ENCODE results near the gene MBTPS2. TPM values are rescaled to one million over a fixed set of nuclear protein-coding genes. Genes with fewer than 3 reads are reported as not detected.

The MBTPS2 gene
- total RNA-seq, 5 donors from 2014 or later (not counting 1 experiment from before 2014, with no cell fraction given) = 4.8 to 8.0 (median 6.0) TPM

GRCh38 chrX:21905313-21905712, 65.9 kb downstream of the MBTPS2 start:
- ATAC-seq (replicated peaks in 1 of 4) = no peak
- no peaks in the 10 kb centered on the region for H3K4me1 Mint-ChIP-seq
- H3K27me3 Mint-ChIP-seq = peaks cover 0 to 5% of the 10 kb centered on the region in 2 donors
- H3K9me3 Mint-ChIP-seq = no peaks in the 10 kb centered on the region
- H3K27ac Mint-ChIP-seq = no peak overlapping the region
- Histone ChIP-seq H3K4me1 (ENCODE audit: control insufficient read depth in 1 of 2, extremely low read depth in 1 of 2, insufficient read depth in 2 of 2, low read length in 2 of 2) (no peaks in the 10 kb centered on the region), H3K4me3 (ENCODE audit: control insufficient read depth in 1 of 2, extremely low read depth in 1 of 2, low read length in 1 of 2) (no peak overlapping the region), H3K27ac (ENCODE audit: low read length) (no peak overlapping the region), H3K27me3 (replicated peaks in 1 of 2; ENCODE audit: control insufficient read depth in 2 of 2, extremely low read depth in 1 of 2, insufficient read depth in 2 of 2, low read length in 1 of 2) (no peaks in the 10 kb centered on the region), H3K36me3 (ENCODE audit: control insufficient read depth in 2 of 2, extremely low read depth in 1 of 2, insufficient read depth in 1 of 2, low read length in 1 of 2) (no peaks in the 10 kb centered on the region), H3K9me3 (no peaks in the 10 kb centered on the region)
- no CpG with 5 or more reads among the region's 2 CpGs for WGBS (ENCODE audit: insufficient coverage)
- ChIA-PET POLR2A (interaction anchor here in 1 of 2 donors (0.6 kb wide), 1 partner anchor 48 kb away, joined by 6 read pairs; no protein-coding TSS in a partner anchor), CTCF (no interaction called here)
- H3K36me3 Mint-ChIP-seq = peaks cover 7% of the 10 kb centered on the region
- H3K4me3 Mint-ChIP-seq = no peak overlapping the region
- DNase-seq = no peak

DNA sequence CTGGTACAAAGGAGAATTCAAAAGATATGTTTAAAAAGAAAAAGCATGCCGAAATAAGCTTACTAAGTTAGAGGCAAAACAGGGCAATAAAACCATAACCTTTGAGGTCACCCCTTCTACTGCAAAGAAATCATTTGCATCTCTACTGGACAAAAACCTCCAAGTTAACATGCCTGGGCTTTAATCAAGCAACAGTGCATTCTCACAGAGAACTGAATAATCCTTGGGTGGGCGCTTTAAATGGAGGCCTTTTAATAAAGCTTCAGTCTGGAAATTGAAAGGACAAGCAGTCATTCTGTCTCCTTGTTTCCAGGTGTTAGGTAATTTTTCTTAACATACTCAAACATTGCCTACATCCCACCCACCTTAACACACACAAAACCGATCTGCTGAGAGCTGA, 66.5 kb downstream of the MBTPS2 start:
- Histone ChIP-seq H3K4me3 (ENCODE audit: control insufficient read depth in 1 of 2, extremely low read depth in 1 of 2, low read length in 1 of 2) (no peak overlapping the region), H3K9me3 (no peaks in the 10 kb centered on the region), H3K27ac (ENCODE audit: low read length) (no peak overlapping the region), H3K36me3 (ENCODE audit: control insufficient read depth in 2 of 2, extremely low read depth in 1 of 2, insufficient read depth in 1 of 2, low read length in 1 of 2) (no peaks in the 10 kb centered on the region), H3K4me1 (ENCODE audit: control insufficient read depth in 1 of 2, extremely low read depth in 1 of 2, insufficient read depth in 2 of 2, low read length in 2 of 2) (no peaks in the 10 kb centered on the region), H3K27me3 (replicated peaks in 1 of 2; ENCODE audit: control insufficient read depth in 2 of 2, extremely low read depth in 1 of 2, insufficient read depth in 2 of 2, low read length in 1 of 2) (no peaks in the 10 kb centered on the region)
- Mint-ChIP-seq H3K4me3 (no peak overlapping the region), H3K4me1 (no peaks in the 10 kb centered on the region), H3K27me3 (peaks cover 0 to 4% of the 10 kb centered on the region in 2 donors), H3K36me3 (peaks cover 7% of the 10 kb centered on the region), H3K27ac (no peak overlapping the region), H3K9me3 (no peaks in the 10 kb centered on the region)
- no peak for DNase-seq
- no CpG with 5 or more reads among the region's 3 CpGs for WGBS (ENCODE audit: insufficient coverage)
- CTCF ChIA-PET = no interaction called here
- POLR2A ChIA-PET = no interaction called here
- no peak for ATAC-seq (replicated peaks in 1 of 4)

DNA sequence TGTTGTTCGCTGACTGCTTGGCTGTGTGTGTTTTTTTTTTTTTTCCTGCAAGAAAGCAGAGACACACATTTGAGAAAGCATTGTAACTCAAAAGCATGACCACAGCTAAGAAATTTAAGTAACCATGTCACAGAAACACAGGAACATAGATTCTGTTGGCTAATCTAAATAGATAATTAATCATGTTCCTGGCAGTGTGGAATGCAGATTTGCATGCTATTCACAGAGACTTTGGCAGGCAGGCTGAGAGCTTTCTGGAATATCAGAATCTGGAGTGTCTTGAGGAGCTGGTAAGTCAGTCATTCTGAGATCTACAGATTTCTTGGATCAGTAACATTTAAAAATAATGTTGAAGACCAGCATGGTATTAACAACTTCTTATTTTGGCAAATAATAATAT, 67.8 kb downstream of the MBTPS2 start:
- Mint-ChIP-seq H3K4me1 (no peaks in the 10 kb centered on the region), H3K36me3 (peaks cover 11% of the 10 kb centered on the region), H3K4me3 (no peak overlapping the region), H3K9me3 (no peaks in the 10 kb centered on the region), H3K27me3 (peaks cover 0 to 4% of the 10 kb centered on the region in 2 donors), H3K27ac (no peak overlapping the region)
- Histone ChIP-seq H3K4me3 (ENCODE audit: control insufficient read depth in 1 of 2, extremely low read depth in 1 of 2, low read length in 1 of 2) (no peak overlapping the region), H3K36me3 (ENCODE audit: control insufficient read depth in 2 of 2, extremely low read depth in 1 of 2, insufficient read depth in 1 of 2, low read length in 1 of 2) (no peaks in the 10 kb centered on the region), H3K27ac (ENCODE audit: low read length) (no peak overlapping the region), H3K9me3 (no peaks in the 10 kb centered on the region), H3K27me3 (replicated peaks in 1 of 2; ENCODE audit: control insufficient read depth in 2 of 2, extremely low read depth in 1 of 2, insufficient read depth in 2 of 2, low read length in 1 of 2) (no peaks in the 10 kb centered on the region), H3K4me1 (ENCODE audit: control insufficient read depth in 1 of 2, extremely low read depth in 1 of 2, insufficient read depth in 2 of 2, low read length in 2 of 2) (no peaks in the 10 kb centered on the region)
- ChIA-PET CTCF (no interaction called here), POLR2A (interaction anchor here in 1 of 2 donors (0.7 kb wide), 1 partner anchor 1787 kb away, joined by 7 read pairs; no protein-coding TSS in a partner anchor)
- no CpG with 5 or more reads among the region's 1 CpG for WGBS (ENCODE audit: insufficient coverage)
- DNase-seq (no peak), ATAC-seq (replicated peaks in 1 of 4) (no peak)

- H3K4me1 Mint-ChIP-seq = no peaks in the 10 kb centered on the region
- peaks cover 4% of the 10 kb centered on the region for H3K36me3 Mint-ChIP-seq
- WGBS (ENCODE audit: insufficient coverage) = no CpG with 5 or more reads among the region's 4 CpGs
- POLR2A ChIA-PET = no interaction called here
- no peaks in the 10 kb centered on the region for H3K4me1 ChIP-seq (ENCODE audit: control insufficient read depth in 1 of 2, extremely low read depth in 1 of 2, insufficient read depth in 2 of 2, low read length in 2 of 2)
- H3K9me3 Mint-ChIP-seq = no peaks in the 10 kb centered on the region
- DNase-seq (no peak), ATAC-seq (replicated peaks in 1 of 4) (no peak)
- H3K4me3 ChIP-seq (ENCODE audit: control insufficient read depth in 1 of 2, extremely low read depth in 1 of 2, low read length in 1 of 2) = no peak overlapping the region
- H3K27ac Mint-ChIP-seq = no peak overlapping the region
- CTCF ChIA-PET = no interaction called here
- no peaks in the 10 kb centered on the region for H3K27me3 Mint-ChIP-seq
- H3K4me3 Mint-ChIP-seq = no peak overlapping the region
- no peaks in the 10 kb centered on the region for H3K36me3 ChIP-seq (ENCODE audit: control insufficient read depth in 2 of 2, extremely low read depth in 1 of 2, insufficient read depth in 1 of 2, low read length in 1 of 2)
- no peaks in the 10 kb centered on the region for H3K9me3 ChIP-seq
- H3K27me3 ChIP-seq (replicated peaks in 1 of 2; ENCODE audit: control insufficient read depth in 2 of 2, extremely low read depth in 1 of 2, insufficient read depth in 2 of 2, low read length in 1 of 2) = no peaks in the 10 kb centered on the region
- H3K27ac ChIP-seq (ENCODE audit: low read length) = no peak overlapping the region
These were observed 72.1 kb downstream of the MBTPS2 start for GRCh38 chrX:21911481-21911880.

- no peak overlapping the region for H3K4me3 ChIP-seq (ENCODE audit: control insufficient read depth in 1 of 2, extremely low read depth in 1 of 2, low read length in 1 of 2)
- CTCF ChIA-PET = no interaction called here
- no peaks in the 10 kb centered on the region for H3K27me3 ChIP-seq (replicated peaks in 1 of 2; ENCODE audit: control insufficient read depth in 2 of 2, extremely low read depth in 1 of 2, insufficient read depth in 2 of 2, low read length in 1 of 2)
- Mint-ChIP-seq H3K27me3 (no peaks in the 10 kb centered on the region), H3K27ac (no peak overlapping the region), H3K36me3 (peaks cover 4% of the 10 kb centered on the region), H3K9me3 (no peaks in the 10 kb centered on the region), H3K4me1 (no peaks in the 10 kb centered on the region), H3K4me3 (no peak overlapping the region)
- DNase-seq (no peak), ATAC-seq (replicated peaks in 1 of 4) (no peak)
- no peak overlapping the region for H3K27ac ChIP-seq (ENCODE audit: low read length)
- no peaks in the 10 kb centered on the region for H3K36me3 ChIP-seq (ENCODE audit: control insufficient read depth in 2 of 2, extremely low read depth in 1 of 2, insufficient read depth in 1 of 2, low read length in 1 of 2)
- 88% methylated on average over 1 of the region's 1 CpG for WGBS (ENCODE audit: insufficient coverage)
- H3K4me1 ChIP-seq (ENCODE audit: control insufficient read depth in 1 of 2, extremely low read depth in 1 of 2, insufficient read depth in 2 of 2, low read length in 2 of 2) = no peaks in the 10 kb centered on the region
- H3K9me3 ChIP-seq = no peaks in the 10 kb centered on the region
- POLR2A ChIA-PET = no interaction called here
These were observed 72.8 kb downstream of the MBTPS2 start for GRCh38 chrX:21912220-21912619.

DNA sequence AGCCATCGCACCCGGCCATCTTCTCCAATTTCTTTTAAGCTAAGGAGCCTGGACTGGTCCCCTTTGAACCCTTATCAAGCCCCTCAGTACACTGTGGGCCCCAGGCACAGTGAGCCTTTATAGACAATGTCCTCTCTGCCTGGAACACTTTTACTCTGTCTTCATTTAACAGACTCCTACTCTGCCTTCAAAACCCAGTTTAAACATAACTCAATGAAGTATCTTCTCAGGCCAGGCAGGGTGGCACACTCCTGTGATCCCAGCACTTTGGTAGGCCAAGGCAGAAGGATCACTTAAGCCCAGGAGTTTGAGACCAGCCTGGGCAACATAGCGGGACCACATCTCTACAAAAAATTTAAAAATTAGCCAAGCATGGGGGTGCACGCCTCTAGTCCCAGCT, 73.6 kb downstream of the MBTPS2 start:
- ChIA-PET POLR2A (no interaction called here), CTCF (no interaction called here)
- Mint-ChIP-seq H3K4me1 (no peaks in the 10 kb centered on the region), H3K27ac (no peak overlapping the region), H3K4me3 (no peak overlapping the region), H3K36me3 (peaks cover 4% of the 10 kb centered on the region), H3K27me3 (no peaks in the 10 kb centered on the region), H3K9me3 (no peaks in the 10 kb centered on the region)
- Histone ChIP-seq H3K36me3 (ENCODE audit: control insufficient read depth in 2 of 2, extremely low read depth in 1 of 2, insufficient read depth in 1 of 2, low read length in 1 of 2) (no peaks in the 10 kb centered on the region), H3K4me1 (ENCODE audit: control insufficient read depth in 1 of 2, extremely low read depth in 1 of 2, insufficient read depth in 2 of 2, low read length in 2 of 2) (no peaks in the 10 kb centered on the region), H3K27me3 (replicated peaks in 1 of 2; ENCODE audit: control insufficient read depth in 2 of 2, extremely low read depth in 1 of 2, insufficient read depth in 2 of 2, low read length in 1 of 2) (no peaks in the 10 kb centered on the region), H3K9me3 (no peaks in the 10 kb centered on the region), H3K4me3 (ENCODE audit: control insufficient read depth in 1 of 2, extremely low read depth in 1 of 2, low read length in 1 of 2) (no peak overlapping the region), H3K27ac (ENCODE audit: low read length) (no peak overlapping the region)
- ATAC-seq (replicated peaks in 1 of 4) = no peak
- 100% methylated on average over 2 of the region's 4 CpGs for WGBS (ENCODE audit: insufficient coverage)
- DNase-seq = no peak

DNA sequence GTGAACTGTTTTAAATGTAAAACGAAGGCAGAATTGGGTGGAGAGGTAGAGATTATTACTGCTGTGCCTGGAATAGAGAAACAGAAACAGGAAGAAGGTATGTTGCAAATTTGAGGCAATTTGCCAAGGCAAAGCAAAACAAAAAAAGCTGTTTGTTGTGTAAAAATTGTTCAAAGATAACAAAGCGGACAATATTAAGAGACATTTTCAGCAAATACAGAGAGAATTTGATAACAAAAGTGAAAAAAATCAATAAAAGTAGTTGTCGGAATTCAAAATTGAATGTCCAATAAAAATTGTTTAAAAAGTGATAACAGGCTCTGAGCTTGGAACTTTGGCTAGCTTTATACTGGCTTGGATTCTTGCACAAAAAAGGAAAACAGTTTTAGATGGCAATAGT, 86.7 kb downstream of the MBTPS2 start:
- Mint-ChIP-seq H3K4me3 (no peak overlapping the region), H3K4me1 (peaks cover 3 to 15% (median 6%) of the 10 kb centered on the region in 3 donors), H3K9me3 (peaks cover 0 to 7% (median 0%) of the 10 kb centered on the region in 3 donors), H3K27me3 (no peaks in the 10 kb centered on the region), H3K36me3 (no peaks in the 10 kb centered on the region), H3K27ac (no peak overlapping the region)
- POLR2A ChIA-PET = no interaction called here
- H3K4me1 ChIP-seq (ENCODE audit: control insufficient read depth in 1 of 2, extremely low read depth in 1 of 2, insufficient read depth in 2 of 2, low read length in 2 of 2) = no peaks in the 10 kb centered on the region
- no peak for DNase-seq
- no CpG with 5 or more reads among the region's 3 CpGs for WGBS (ENCODE audit: insufficient coverage)
- no peak for ATAC-seq (replicated peaks in 1 of 4)
- H3K27ac ChIP-seq (ENCODE audit: low read length) = no peak overlapping the region
- H3K9me3 ChIP-seq = no peaks in the 10 kb centered on the region
- CTCF ChIA-PET = no interaction called here
- H3K27me3 ChIP-seq (replicated peaks in 1 of 2; ENCODE audit: control insufficient read depth in 2 of 2, extremely low read depth in 1 of 2, insufficient read depth in 2 of 2, low read length in 1 of 2) = no peaks in the 10 kb centered on the region
- H3K36me3 ChIP-seq (ENCODE audit: control insufficient read depth in 2 of 2, extremely low read depth in 1 of 2, insufficient read depth in 1 of 2, low read length in 1 of 2) = no peaks in the 10 kb centered on the region
- H3K4me3 ChIP-seq (ENCODE audit: control insufficient read depth in 1 of 2, extremely low read depth in 1 of 2, low read length in 1 of 2) = no peak overlapping the region

Measured in T-cell (primary cell).